ENCODE measurements around the gene ARHGAP42. TPM values are rescaled to one million over a fixed set of nuclear protein-coding genes. Genes with fewer than 3 reads are reported as not detected.

ARHGAP42 gene
- total and polyA plus RNA-seq, 8 donors = 0.76 to 4.9 (median 1.8) TPM

DNA sequence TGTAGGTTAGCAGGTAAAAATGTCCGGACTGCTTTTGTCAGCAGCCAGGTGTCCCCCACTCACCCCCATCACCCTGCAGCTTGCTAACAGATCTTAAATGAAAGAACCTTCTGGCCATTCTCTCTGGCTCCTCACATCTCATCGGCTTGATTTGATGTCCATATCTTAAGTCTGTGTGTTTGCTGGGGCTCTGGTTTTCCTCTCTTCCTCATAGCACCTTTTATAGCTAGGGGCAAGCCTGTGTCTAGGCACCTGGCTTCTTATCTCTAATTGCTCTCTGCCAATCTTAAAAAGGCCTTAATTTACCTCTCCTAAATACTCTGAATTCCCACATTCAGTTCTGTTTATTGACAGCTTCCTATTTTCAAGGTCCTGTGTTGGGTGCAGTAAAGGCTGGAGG is 72.0 kb downstream of the ARHGAP42 start:
- ATAC-seq = no peak
- no peak overlapping the region for H3K4me3 ChIP-seq
- no peaks in the 10 kb centered on the region for H3K9me3 ChIP-seq
- H3K4me1 ChIP-seq = no peaks in the 10 kb centered on the region
- H3K27me3 ChIP-seq = no peaks in the 10 kb centered on the region
- no peak for TF ChIP-seq CTCF (IDR thresholded peaks at IDR 0.05)
- 48% methylated on average over 2 of the region's 2 CpGs for WGBS, 2 donors
- FAIRE-seq = no peak
- intact Hi-C loops (cut with DNase I) = no loop called here
- no peak overlapping the region for H3K27ac ChIP-seq
- H3K36me3 ChIP-seq = no peaks in the 10 kb centered on the region
- DNase-seq = no peak

GRCh38 chr11:100759856-100760255 is 72.8 kb downstream of the ARHGAP42 start:
- Histone ChIP-seq H3K9me3 (no peaks in the 10 kb centered on the region), H3K27me3 (no peaks in the 10 kb centered on the region), H3K36me3 (no peaks in the 10 kb centered on the region), H3K4me1 (no peaks in the 10 kb centered on the region), H3K4me3 (no peak overlapping the region), H3K27ac (no peak overlapping the region)
- no peak for FAIRE-seq
- DNase-seq = no peak
- 49 to 63% methylated on average over 3 of the region's 3 CpGs for WGBS, 2 donors
- no peak for ATAC-seq
- intact Hi-C loops (cut with DNase I) = loop anchor here in 1 of 3 donors (5.0 kb wide), 1 partner anchor 662 kb away; no protein-coding TSS in a partner anchor
- no peak for TF ChIP-seq CTCF (IDR thresholded peaks at IDR 0.05)

DNA sequence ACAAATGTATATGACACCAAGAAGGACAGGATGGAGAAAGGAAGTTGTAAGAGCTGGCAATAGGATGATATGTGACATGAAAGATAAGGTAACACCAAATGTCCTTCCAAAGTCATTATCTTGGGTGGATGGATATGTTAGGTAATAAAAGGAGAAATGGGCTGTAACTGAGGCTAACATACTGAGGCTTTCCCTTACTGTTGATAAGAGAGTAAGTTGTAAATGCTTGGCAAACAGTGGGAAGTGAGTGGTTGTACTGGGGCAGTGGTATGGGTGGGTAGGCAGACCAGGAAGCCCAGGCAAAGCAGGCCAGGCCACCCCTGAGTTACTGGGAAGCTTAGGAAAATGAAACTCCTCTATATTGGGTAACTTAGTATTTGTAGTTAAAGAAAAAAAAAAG is 73.7 kb downstream of the ARHGAP42 start:
- no peak for ATAC-seq
- TF ChIP-seq CTCF (IDR thresholded peaks at IDR 0.05) = no peak
- Histone ChIP-seq H3K36me3 (no peaks in the 10 kb centered on the region), H3K9me3 (no peaks in the 10 kb centered on the region), H3K4me3 (no peak overlapping the region), H3K27me3 (no peaks in the 10 kb centered on the region), H3K4me1 (no peaks in the 10 kb centered on the region), H3K27ac (no peak overlapping the region)
- intact Hi-C loops (cut with DNase I) = loop anchor here in 1 of 3 donors (5.0 kb wide), 1 partner anchor 662 kb away; no protein-coding TSS in a partner anchor
- no peak for DNase-seq
- no peak for FAIRE-seq

GRCh38 chr11:100761841-100762240 is 74.8 kb downstream of the ARHGAP42 start:
- FAIRE-seq = no peak
- H3K9me3 ChIP-seq = no peaks in the 10 kb centered on the region
- DNase-seq = no peak
- H3K4me1 ChIP-seq = no peaks in the 10 kb centered on the region
- WGBS, 2 donors = 75 to 84% methylated on average over 6 of the region's 6 CpGs
- no peak for ATAC-seq
- no peak overlapping the region for H3K4me3 ChIP-seq
- H3K27ac ChIP-seq = no peak overlapping the region
- H3K36me3 ChIP-seq = no peaks in the 10 kb centered on the region
- TF ChIP-seq CTCF (IDR thresholded peaks at IDR 0.05) = no peak
- intact Hi-C loops (cut with DNase I) = loop anchor here in 1 of 3 donors (5.0 kb wide), 1 partner anchor 660 kb away; no protein-coding TSS in a partner anchor
- H3K27me3 ChIP-seq = no peaks in the 10 kb centered on the region

GRCh38 chr11:100766764-100767163 is 79.7 kb downstream of the ARHGAP42 start:
- no peaks in the 10 kb centered on the region for H3K4me1 ChIP-seq
- intact Hi-C loops (cut with DNase I) = no loop called here
- 81 to 91% methylated on average over 2 of the region's 2 CpGs for WGBS, 2 donors
- H3K27me3 ChIP-seq = no peaks in the 10 kb centered on the region
- DNase-seq (no peak), FAIRE-seq (no peak), ATAC-seq (no peak)
- no peaks in the 10 kb centered on the region for H3K9me3 ChIP-seq
- no peak for TF ChIP-seq CTCF (IDR thresholded peaks at IDR 0.05)
- H3K36me3 ChIP-seq = no peaks in the 10 kb centered on the region
- H3K4me3 ChIP-seq = no peak overlapping the region
- no peak overlapping the region for H3K27ac ChIP-seq
